Gastrocnemius medialis (tissue), 4 donors: Measurements from ENCODE around the gene GRIA4. TPM values are rescaled to one million over a fixed set of nuclear protein-coding genes. Genes with fewer than 3 reads are reported as not detected.

Experiments used
- ATAC-seq, 2 donors: fragments of 150-250 bp; one replicate each; pipeline ENCODE4 v1.9.1; 2016
- DNase-seq, 2 donors: peaks; one replicate each; pipeline ENCODE4 v3.0.0-alpha.2; 2019
- H3K27ac ChIP-seq, 4 donors: fragments of 200-600 bp; sonication (generic); 1 replicate in 1 of 4; 2 replicates in 3 of 4; pipeline ENCODE4 v1.5.1; 2016 to 2018; ENCODE audit warnings: mild to moderate bottlenecking in 2 of 4, moderate library complexity in 1 of 4
- H3K27me3 ChIP-seq, 3 donors: fragments of 200-600 bp; sonication (generic) in 2 of 3; 1 replicate in 1 of 3; 2 replicates in 2 of 3; pipeline versions ENCODE4 v1.5.1 to v1.6.0; 2016 to 2019; ENCODE audit warnings: mild to moderate bottlenecking in 1 of 3, moderate library complexity in 1 of 3
- H3K36me3 ChIP-seq, 2 donors: fragments of 200-600 bp; sonication (generic) in 1 of 2; one replicate each; pipeline ENCODE4 v1.5.1; 2017 to 2018
- H3K4me1 ChIP-seq, 2 donors: fragments of 200-600 bp; sonication (generic) in 1 of 2; one replicate each; pipeline ENCODE4 v1.5.1; 2016 to 2017; ENCODE audit warnings: mild to moderate bottlenecking in 2 of 2
- H3K4me3 ChIP-seq, 4 donors: fragments of 200-600 bp; sonication (generic) in 3 of 4; 1 replicate in 1 of 4; 2 replicates in 3 of 4; pipeline ENCODE4 v1.5.1; 2016 to 2019; ENCODE audit warnings: mild to moderate bottlenecking in 2 of 4
- H3K9me3 ChIP-seq, 3 donors: fragments of 200-600 bp; sonication (generic) in 2 of 3; 1 replicate in 1 of 3; 2 replicates in 2 of 3; pipeline ENCODE4 v1.5.1; 2016 to 2019
- POLR2A ChIP-seq, 2 donors: fragments of 450-650 bp; IDR thresholded peaks; one replicate each; pipeline ENCODE4 v1.6.1; 2017; ENCODE audit warnings: antibody characterized with exemption in 2 of 2, mild to moderate bottlenecking in 2 of 2, moderate library complexity in 2 of 2
- in situ Hi-C, 4 donors: fragments of 200-750 bp; cut with MboI; loops; one replicate each; pipeline versions ENCODE4 v1.15.0 to v1.8.0; 2017; ENCODE audit warnings: low sequenced_read_pairs in 4 of 4
- intact Hi-C: fragments of 100-400 bp; cut with DNase I; formaldehyde crosslinking; loops from one replicate; pipeline ENCODE4 v1.15.1; 2023; ENCODE audit warnings: low total_unique reads
- total RNA-seq, 4 donors: library from RNA; depleted of rRNA; stranded (reverse); fragments of >200 nt; gene quantifications; one replicate each; pipeline versions ENCODE4 v1.1.0 to v1.2.3, GENCODE V29; 2016
- TF ChIP-seq, protein P1 (sequence below), 5 experiments: fragments of 450-650 bp in 3 of 5; fragments of 200-600 bp in 2 of 5; sonication (generic) in 2 of 5; IDR thresholded peaks in 4 of 5; conservative IDR thresholded peaks in 1 of 5; 1 replicate in 4 of 5; 2 replicates in 1 of 5; pipeline ENCODE4 v1.5.1; 2016 to 2019; ENCODE audit warnings: antibody characterized with exemption in 5 of 5, mild to moderate bottlenecking in 3 of 5, moderate library complexity in 3 of 5

GRIA4 gene
- total RNA-seq, 4 donors from 2014 or later = not detected

DNA sequence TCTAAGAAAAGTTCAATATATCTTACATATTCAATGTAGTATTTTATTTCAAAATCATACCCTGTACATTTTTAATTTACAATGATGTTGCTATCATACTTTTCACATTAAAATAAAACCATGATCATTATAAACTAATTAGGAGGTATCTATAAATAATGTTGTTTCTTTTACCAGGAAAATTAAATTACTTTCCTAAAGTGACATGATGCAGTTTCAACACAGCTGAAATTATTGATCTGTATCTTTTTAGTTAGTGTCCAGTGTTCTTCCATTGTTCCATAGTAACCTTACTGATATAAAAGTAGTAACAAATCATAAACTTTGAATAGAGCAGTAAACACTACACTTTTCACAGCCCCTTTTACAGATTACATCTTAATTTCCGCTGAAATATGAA is 29.7 kb downstream of the GRIA4 start:
- in situ Hi-C loops = no loop called here
- no peaks in the 10 kb centered on the region for H3K27me3 ChIP-seq
- TF ChIP-seq, protein P1, sequence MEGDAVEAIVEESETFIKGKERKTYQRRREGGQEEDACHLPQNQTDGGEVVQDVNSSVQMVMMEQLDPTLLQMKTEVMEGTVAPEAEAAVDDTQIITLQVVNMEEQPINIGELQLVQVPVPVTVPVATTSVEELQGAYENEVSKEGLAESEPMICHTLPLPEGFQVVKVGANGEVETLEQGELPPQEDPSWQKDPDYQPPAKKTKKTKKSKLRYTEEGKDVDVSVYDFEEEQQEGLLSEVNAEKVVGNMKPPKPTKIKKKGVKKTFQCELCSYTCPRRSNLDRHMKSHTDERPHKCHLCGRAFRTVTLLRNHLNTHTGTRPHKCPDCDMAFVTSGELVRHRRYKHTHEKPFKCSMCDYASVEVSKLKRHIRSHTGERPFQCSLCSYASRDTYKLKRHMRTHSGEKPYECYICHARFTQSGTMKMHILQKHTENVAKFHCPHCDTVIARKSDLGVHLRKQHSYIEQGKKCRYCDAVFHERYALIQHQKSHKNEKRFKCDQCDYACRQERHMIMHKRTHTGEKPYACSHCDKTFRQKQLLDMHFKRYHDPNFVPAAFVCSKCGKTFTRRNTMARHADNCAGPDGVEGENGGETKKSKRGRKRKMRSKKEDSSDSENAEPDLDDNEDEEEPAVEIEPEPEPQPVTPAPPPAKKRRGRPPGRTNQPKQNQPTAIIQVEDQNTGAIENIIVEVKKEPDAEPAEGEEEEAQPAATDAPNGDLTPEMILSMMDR (IDR thresholded peaks at IDR 0.05 in 4 of 5, conservative IDR thresholded peaks at IDR 0.05 in 1 of 5) = no peak
- TF ChIP-seq POLR2A (IDR thresholded peaks at IDR 0.05) = no peak
- no peaks in the 10 kb centered on the region for H3K36me3 ChIP-seq
- H3K4me3 ChIP-seq = no peak overlapping the region
- no peak overlapping the region for H3K27ac ChIP-seq
- intact Hi-C loops = no loop called here
- no peak for DNase-seq
- H3K4me1 ChIP-seq = no peaks in the 10 kb centered on the region
- no peak for ATAC-seq
- H3K9me3 ChIP-seq = no peaks in the 10 kb centered on the region

DNA sequence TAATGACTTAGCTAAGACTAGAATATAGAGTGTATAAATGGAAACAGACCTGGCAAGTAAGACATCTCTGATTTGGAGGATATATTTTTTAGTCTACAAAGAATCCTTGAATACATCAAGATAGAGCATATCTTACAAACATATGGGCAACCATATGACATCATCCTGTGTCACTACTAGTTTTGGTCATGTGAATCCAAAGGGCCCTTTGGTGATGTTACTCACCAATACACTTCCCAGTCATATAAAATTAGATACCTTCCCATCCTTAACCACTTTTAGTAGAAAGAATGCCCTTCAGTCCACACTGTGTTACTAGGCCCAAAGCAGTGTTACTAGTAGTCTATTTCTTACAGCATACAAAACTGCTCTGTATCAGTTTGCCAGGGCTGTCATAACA is 31.6 kb downstream of the GRIA4 start:
- DNase-seq (no peak), ATAC-seq (no peak)
- Histone ChIP-seq H3K4me1 (no peaks in the 10 kb centered on the region), H3K27me3 (no peaks in the 10 kb centered on the region), H3K4me3 (no peak overlapping the region), H3K9me3 (no peaks in the 10 kb centered on the region), H3K36me3 (no peaks in the 10 kb centered on the region), H3K27ac (no peak overlapping the region)
- intact Hi-C loops (no loop called here), in situ Hi-C loops (no loop called here)
- TF ChIP-seq POLR2A (IDR thresholded peaks at IDR 0.05) = no peak
- TF ChIP-seq, protein P1 (IDR thresholded peaks at IDR 0.05 in 4 of 5, conservative IDR thresholded peaks at IDR 0.05 in 1 of 5) = no peak

DNA sequence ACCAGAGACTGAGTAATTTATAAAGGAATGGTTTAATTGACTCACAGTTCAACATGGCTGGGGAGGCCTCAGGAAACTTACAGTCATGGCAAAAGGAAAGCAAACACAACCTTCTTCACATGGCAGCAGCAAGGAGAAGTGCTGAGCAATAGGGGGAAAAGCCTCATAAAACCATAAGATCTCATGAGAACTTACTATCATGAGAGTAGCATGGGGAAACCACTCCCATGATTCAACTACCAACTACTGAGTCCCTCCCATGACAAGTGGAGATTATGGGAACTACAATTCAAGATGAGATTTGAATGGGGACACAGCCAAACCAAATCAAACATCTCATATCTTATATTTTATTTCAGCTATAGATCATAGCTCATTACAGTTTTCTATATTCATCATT is 33.0 kb downstream of the GRIA4 start:
- Histone ChIP-seq H3K27ac (no peak overlapping the region), H3K4me1 (no peaks in the 10 kb centered on the region), H3K4me3 (no peak overlapping the region), H3K36me3 (no peaks in the 10 kb centered on the region), H3K9me3 (no peaks in the 10 kb centered on the region), H3K27me3 (no peaks in the 10 kb centered on the region)
- DNase-seq (no peak), ATAC-seq (no peak)
- intact Hi-C loops = no loop called here
- TF ChIP-seq POLR2A (IDR thresholded peaks at IDR 0.05) = no peak
- TF ChIP-seq, protein P1 (IDR thresholded peaks at IDR 0.05 in 4 of 5, conservative IDR thresholded peaks at IDR 0.05 in 1 of 5) = no peak
- in situ Hi-C loops = no loop called here

DNA sequence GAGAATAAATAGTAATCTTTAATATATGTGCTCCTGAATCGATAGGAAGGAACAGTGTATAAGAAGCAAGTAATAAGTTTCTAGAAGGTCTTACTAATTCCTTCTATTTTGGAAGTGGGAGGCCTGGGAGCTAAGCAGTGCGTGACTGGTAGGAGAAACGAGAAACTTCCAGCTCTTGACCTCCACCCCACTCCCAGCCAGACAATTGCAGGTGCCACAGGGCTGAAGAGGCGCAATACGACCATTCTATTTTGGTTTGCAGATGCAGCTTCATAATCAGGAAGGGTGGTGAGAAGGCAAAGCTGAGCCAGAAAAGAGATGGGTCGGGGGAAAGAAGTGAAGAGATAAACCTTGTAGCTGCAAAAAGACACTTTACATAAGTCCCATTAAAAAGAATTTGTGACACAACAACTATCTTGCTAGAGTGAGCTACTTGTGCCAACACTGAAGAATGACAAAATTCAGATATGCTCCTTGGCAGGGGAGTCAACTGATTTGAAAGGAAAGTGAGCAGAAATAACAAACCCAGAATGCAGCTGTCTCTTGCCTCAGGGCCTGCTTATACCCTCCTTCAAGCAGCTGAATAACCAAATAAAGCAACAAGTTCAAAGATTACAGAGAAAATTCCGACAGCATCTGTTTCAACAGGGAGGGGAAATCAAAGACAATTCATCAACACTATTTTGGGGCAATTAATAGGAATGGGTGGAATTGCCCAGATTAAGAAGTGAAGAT is 35.1 kb downstream of the GRIA4 start:
- intact Hi-C loops (no loop called here), in situ Hi-C loops (no loop called here)
- DNase-seq (no peak), ATAC-seq (no peak)
- TF ChIP-seq, protein P1 (IDR thresholded peaks at IDR 0.05 in 4 of 5, conservative IDR thresholded peaks at IDR 0.05 in 1 of 5) = no peak
- no peak for TF ChIP-seq POLR2A (IDR thresholded peaks at IDR 0.05)
- no peak overlapping the region for H3K27ac ChIP-seq
- H3K9me3 ChIP-seq = no peaks in the 10 kb centered on the region
- no peaks in the 10 kb centered on the region for H3K4me1 ChIP-seq
- H3K4me3 ChIP-seq = no peak overlapping the region
- no peaks in the 10 kb centered on the region for H3K36me3 ChIP-seq
- H3K27me3 ChIP-seq = no peaks in the 10 kb centered on the region

DNA sequence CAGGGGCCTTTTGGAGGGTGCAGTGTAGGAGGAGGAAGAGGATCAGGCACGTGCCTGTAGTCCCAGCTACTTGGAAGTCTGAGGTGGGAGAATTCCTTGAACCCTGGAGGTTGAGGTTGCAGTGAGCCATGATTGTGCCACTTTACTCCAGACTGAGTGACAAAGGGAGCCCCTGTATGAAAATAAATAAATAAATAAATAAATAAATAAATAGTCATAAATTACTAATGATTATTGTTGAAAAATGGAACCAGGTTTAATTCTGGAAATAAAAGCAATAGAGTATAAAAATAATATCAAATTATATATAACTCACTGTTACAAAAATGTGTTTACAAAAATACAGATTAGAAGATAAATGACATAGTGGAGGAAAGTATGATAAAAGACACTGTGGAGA is 37.9 kb downstream of the GRIA4 start:
- H3K4me3 ChIP-seq = no peak overlapping the region
- in situ Hi-C loops = no loop called here
- ATAC-seq (no peak), DNase-seq (no peak)
- intact Hi-C loops = no loop called here
- H3K27ac ChIP-seq = no peak overlapping the region
- H3K36me3 ChIP-seq = no peaks in the 10 kb centered on the region
- H3K4me1 ChIP-seq = no peaks in the 10 kb centered on the region
- H3K9me3 ChIP-seq = no peaks in the 10 kb centered on the region
- no peaks in the 10 kb centered on the region for H3K27me3 ChIP-seq
- no peak for TF ChIP-seq POLR2A (IDR thresholded peaks at IDR 0.05)
- TF ChIP-seq, protein P1 (IDR thresholded peaks at IDR 0.05 in 4 of 5, conservative IDR thresholded peaks at IDR 0.05 in 1 of 5) = no peak
